Fibroblast of upper back skin (primary cell): Measurements from ENCODE around the gene ACSF3.

Experiments
- DNase-seq: peaks from one replicate; pipeline ENCODE4 v3.0.0-alpha.2; 2013

ACSF3 gene

DNA sequence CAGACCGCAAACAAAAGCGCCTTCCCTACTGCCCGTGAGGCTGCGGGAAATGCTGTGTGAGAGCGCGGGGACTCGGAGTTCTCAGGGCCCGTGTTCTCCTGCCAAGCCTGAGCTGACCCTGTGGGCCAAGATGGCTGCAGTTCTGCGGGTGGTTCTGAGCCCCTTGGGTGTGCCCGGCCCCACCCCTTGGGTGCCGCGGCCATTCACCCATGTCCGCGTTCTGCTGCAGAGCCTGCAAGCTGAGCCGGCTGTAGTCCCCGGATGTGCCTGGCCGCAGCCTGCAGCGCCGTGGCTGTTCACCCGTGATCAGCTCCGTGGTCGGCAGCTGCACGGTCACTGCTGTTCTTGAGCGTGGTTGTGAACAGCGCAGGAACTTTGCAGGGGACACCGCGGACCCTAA is 20.0 kb downstream of the ACSF3 start:
- no peak for DNase-seq

- peak; percentile 51 for DNase-seq
These were observed 20.7 kb downstream of the ACSF3 start for GRCh38 chr16:89114159-89114981.

DNA sequence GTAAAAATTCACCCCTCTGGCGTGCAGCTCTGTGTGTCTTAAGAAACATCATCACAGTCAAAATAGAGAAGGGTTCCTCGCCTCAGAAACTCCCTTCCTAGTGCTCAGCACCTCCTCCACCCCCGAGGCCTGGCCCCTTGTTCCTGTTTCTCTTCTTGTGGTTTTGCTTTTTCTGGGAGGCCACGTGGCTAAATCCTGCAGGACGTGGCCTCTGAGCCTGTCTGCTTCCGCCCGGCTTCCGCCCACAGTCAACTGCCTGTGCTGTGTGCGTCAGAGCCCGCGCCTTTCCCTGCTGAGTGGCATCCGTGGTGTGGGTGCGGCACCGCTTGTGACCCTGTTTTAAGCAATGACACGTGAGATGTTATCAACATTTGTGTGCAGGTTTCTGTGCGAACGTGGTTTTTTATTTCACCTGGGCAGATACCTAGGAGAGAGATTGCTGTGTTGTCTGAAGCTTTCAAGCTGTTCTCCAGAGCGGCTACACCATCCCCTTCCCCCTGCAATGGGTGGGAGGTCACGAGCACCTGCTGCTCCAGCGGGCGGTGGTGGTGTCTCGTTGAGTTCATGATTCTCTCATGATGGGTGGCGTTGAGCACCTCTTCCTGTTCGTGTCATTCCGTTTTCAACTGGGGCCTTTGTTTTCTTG is 21.7 kb downstream of the ACSF3 start:
- DNase-seq, result no peak

DNA sequence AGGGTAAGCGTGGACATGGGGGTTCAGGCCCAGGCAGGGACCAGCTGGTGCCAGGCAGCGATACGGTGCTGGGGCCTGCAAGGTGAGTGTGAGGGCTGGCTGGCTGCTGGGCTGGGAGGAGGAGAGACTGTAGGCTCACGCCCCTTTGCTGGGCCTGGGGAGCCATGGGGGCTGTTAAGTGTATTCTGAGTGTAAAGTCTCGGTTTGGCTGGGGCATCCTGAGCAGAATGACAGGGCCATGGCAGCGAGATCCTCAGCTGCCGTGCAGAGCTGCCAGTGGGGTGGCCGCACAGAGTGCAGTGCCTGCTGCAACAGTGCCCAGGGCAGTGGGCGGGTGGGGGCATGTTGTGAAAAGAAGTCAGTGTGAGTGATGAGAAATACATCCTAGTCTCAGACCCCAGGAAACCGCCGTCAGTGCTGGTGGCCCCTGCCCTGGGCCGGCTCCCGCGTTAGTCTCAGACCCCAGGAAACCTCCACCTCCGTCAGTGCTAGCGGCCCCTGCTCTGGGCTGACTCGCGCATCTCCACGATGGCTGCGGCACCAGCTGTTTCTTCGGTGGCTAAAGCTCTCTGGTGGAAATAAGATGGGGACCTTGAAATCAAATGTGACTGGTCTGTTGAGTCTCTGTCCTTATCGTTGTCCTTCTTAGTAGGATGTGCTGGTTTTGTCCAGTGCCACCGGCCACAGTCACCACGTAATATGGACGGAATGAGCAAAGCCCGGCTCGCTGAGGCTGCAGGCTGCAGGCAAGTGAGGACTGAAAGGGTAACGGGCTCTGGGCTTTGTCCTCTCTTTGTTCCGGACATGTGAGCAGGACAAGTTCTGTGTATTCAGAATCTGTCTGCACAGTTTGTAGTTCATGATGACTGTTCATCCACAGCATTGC is 22.9 kb downstream of the ACSF3 start:
- no peak for DNase-seq

DNA sequence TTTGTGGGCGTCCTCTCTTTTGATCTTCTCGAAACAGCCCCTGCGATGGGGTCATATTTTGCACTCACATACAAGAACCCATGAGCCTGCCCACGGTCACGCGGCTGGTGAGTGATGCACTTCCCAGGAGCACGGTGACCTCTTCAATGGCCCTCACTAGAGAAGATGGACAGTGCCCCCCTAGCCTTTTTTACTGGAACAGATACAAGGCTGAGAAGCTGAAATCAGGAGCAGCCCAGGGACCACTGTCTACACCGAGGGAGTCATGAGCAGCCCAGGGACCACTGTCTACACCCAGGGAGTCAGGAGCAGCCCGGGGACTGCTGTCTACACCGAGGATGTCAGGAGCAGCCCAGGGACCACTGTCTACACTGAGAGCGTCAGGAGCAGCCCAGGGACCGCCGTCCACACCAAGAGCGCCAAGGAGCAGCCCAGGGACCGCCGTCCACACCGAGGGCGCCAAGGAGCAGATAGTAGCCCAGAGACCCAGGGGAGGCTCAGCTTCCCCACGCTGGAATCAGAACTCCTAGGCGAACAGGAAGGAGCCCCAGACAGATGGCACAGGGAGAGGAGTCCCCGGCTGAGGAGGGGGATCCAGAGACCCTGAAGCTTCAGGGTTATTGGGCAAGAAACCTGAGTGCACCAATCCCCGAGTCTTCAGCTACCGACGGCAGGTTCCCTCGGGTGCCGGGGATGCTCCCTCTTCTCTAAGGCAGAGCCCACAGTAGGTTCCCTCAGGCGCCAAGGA is 23.7 kb downstream of the ACSF3 start:
- no peak for DNase-seq

DNA sequence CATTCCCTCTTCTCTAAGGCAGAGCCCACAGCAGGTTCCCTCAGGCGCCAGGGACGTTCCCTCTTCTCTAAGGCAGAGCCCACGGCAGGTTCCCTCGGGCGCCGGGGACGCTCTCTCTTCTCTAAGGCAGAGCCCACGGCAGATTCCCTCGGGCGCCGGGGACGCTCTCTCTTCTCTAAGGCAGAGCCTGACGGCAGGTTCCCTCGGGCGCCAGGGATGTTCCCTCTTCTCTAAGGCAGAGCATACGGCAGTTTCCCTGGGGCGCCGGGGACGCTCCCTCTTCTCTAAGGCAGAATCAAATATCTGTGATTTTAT is 24.3 kb downstream of the ACSF3 start:
- DNase-seq, result no peak

- DNase-seq, result no peak
These were observed 24.9 kb downstream of the ACSF3 start for GRCh38 chr16:89118361-89119165.

- DNase-seq, result no peak
These were observed 25.5 kb downstream of the ACSF3 start for GRCh38 chr16:89119166-89119621.

DNA sequence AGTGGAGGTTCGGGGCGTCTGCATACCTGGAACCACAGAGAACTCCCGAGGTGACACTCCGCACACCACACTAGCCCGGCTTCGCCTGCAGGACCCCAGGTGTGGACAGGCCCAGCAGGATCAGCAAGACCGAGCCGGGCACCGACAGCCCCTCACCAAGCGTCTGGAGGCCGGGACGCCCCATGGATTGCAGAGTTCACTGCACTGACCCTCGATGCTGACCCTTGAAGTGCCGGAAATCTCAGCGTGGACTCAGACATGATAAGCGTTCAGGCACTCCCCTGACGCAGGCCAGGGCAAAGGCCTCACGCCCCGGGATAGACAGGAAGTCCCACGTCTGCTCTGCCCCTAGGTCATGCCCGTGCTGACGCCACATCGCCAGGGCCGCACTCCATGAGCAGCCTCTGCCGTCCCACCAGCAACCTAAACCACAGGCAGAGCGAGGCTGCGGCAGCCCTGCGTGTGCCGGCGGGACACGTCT is 26.0 kb downstream of the ACSF3 start:
- no peak for DNase-seq

DNA sequence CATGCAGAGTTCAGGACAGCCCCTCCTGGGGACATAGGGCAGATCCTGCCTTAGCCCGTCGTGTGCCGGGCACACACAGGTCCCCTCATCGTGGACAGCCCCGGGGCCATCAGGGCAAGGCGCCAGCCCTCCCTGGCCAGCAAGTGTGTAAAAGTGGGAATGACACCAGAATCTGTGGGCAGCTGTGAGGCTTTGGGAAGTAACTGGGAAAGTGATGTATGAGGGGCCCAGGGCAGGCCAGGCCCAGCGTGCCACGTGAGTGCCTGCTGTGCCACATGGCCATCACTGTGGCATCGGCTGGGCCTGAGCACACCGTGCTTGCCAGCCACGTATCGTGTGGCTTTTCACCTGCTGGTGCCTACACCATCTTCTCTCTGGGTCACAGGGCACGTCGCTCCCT is 26.6 kb downstream of the ACSF3 start:
- no peak for DNase-seq

- no peak for DNase-seq
These were observed 27.3 kb downstream of the ACSF3 start for GRCh38 chr16:89120921-89121351.

DNA sequence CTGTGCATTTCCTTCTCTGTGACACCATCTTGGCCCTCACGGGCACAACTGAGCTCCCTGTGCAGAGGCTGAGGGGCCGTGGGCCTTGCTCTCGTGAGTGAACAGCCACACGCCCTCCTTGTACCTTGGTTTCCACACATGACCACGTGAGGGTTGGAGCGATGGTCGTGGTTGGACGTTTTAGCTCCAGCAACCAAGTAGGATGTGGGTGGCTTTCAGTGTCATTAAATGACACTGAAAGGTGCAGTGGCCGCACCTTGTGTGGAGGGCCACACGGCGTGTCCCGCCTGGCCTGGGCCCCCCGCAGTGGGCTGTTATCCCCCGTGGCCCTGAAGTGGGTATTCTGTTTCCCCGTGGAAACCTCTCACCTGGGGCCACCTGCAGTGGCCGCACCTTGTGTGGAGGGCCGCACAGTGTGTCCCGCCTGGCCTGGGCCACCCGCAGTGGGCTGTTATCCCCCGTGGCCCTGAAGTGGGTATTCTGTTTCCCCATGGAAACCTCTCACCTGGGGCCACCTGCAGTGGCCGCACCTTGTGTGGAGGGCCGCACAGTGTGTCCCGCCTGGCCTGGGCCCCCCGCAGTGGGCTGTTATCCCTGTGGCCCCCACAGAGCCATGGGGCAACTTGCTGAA is 28.2 kb downstream of the ACSF3 start:
- DNase-seq, result no peak

- DNase-seq, result no peak
These were observed 28.7 kb downstream of the ACSF3 start for GRCh38 chr16:89122322-89122851.

DNA sequence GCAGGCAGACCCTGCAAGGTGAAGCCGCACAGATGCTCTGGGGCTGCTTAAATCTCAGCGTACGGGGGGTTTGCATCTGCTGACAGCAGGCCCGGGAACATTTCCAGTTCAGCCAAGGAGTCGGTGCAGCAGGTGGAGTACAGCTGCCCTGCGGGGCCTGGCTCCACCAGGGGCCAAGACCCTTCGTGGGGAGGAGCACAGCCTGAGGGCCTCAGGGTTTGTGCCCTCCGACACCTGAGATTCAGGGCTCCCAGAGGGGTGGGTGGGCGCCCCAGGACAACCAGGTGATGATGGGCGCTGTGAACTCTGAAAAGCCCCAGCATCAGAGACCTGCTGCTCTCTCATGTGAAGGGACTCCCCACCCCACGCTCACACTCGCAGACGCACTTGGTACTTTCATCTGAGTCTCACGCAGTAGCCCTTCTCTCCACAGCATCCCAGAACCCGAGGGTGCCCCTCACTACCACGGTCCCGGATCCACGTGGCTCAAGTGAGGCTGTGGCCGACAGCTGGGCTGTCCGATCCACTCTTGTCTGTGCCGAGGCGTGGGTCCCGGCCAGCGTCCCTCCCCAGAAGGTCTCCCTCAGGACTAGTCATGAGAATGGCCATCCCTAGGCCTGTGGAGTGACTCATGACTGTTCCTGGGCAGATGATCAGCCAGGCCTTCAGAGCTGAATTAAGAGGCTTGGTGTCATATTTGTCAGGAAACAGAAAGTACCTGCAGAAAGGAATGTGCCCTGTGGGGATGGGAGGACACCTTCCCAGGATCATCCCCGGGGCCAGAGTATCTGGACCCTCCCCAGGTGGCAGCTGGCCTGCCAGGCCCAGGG is 29.6 kb downstream of the ACSF3 start:
- DNase-seq, result no peak

- no peak for DNase-seq
These were observed 30.1 kb downstream of the ACSF3 start for GRCh38 chr16:89123831-89124100.

- DNase-seq, result no peak
These were observed 35.7 kb downstream of the ACSF3 start for GRCh38 chr16:89129378-89129777.

DNA sequence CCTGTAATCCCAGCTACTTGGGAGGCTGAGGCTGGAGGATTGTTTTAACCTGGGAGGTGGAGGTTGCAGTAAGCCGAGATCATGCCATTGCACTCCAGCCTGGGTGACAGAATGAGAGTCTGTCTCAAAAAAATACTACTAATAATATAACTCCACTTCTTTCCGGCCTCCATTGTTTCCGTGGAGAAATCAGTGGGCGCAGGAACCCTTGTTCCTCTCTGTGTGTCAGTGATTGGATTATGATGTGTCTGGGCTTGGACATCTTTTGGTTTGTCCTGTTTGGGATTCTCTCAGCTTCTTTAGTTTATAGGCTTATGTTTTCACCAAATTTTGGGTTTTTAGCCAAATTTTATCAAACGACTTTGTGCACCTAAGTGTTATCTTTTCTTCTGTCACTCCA is 36.8 kb downstream of the ACSF3 start:
- DNase-seq, result no peak

GRCh38 chr16:89131783-89132182 is 38.1 kb downstream of the ACSF3 start:
- no peak for DNase-seq

DNA sequence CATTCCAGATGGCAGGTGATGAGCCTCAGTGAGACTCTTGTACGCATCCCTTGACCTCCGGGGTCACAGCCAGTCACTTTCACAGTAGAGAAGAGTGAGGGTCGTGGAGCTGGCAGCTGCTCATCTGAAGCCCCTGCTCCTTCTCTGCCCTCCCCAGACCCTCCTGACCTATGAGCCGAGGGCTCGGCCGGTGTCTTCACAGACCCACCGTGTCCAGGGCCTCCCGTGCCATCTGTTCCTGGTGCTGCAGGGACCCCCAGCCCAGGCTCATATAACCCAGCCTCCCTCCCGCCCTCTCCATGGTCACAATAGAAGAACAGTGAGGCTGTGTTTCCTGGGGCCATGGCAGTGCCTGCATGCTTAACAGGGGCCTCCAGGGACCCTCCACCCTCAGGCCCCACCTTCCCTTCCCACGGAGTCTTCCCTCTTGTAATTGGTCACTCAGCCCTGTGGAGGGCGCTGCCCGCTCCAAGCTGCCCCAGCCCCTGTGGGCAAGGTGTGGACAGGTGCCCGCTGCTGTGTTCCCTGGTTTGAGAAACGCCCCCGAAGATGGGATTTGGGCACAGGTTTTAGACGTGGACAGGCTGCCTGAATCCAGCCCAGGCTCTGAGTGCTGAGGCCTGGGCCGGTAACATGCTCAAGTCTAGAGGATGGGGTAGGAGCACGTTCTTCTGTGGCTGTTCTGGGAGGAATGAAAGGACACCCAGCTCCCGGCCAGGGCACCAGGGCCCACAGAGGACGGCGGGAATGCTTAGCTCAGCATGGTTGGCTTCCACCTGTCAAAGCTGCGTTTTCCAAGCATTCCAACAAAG is 38.7 kb downstream of the ACSF3 start:
- no peak for DNase-seq
